ENCODE measurements around the gene TENM4.

DNA sequence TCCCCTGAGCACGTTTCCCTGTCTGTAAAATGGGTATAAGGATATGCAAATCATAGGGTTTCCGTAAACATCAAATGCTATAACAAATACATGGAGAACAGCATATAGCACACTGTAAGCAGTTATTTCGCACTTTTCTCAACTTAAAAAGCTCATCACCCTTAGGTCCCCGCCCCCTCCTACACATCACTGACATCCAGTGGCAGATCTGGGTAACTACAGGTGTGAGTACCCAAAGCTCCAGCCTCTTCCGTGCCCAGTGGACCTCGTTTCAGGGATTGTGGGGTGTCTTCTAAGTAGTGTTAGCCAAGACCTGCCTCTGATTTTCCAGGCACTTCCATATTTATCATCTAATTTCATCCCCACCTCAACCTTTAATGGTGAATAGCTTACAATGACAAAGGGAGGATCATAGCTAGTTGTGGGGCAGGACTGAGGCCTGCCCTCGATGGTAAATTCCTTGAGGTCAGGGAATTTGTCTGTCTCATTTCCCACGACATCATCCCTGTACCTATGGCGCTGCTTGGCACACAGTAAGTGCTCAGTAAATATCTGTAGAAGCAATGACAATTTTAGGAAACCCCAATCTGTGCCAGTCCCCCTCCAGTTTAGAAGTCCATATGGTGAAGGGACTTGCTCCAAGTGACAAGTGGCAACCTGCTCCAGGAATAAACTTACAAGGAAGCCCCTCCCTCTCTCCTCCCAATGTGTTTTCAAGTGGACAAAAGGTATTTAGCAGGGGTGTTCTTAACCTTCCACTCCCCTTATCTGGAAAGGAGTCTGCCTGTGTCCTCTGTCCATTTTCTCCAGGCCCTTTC lies 340.5 kb downstream of the TENM4 start:
- TF ChIP-seq, protein P1, sequence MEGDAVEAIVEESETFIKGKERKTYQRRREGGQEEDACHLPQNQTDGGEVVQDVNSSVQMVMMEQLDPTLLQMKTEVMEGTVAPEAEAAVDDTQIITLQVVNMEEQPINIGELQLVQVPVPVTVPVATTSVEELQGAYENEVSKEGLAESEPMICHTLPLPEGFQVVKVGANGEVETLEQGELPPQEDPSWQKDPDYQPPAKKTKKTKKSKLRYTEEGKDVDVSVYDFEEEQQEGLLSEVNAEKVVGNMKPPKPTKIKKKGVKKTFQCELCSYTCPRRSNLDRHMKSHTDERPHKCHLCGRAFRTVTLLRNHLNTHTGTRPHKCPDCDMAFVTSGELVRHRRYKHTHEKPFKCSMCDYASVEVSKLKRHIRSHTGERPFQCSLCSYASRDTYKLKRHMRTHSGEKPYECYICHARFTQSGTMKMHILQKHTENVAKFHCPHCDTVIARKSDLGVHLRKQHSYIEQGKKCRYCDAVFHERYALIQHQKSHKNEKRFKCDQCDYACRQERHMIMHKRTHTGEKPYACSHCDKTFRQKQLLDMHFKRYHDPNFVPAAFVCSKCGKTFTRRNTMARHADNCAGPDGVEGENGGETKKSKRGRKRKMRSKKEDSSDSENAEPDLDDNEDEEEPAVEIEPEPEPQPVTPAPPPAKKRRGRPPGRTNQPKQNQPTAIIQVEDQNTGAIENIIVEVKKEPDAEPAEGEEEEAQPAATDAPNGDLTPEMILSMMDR (IDR thresholded peaks at IDR 0.05): peak; percentile 79
- TF ChIP-seq TCF12 (IDR thresholded peaks at IDR 0.05): no peak
- TF ChIP-seq MXI1 (IDR thresholded peaks at IDR 0.05; ENCODE audit: low read depth, low read length): no peak

All from SK-N-SH (cell line).